T-helper 2 cell (primary cell): ENCODE results near the gene RETREG3.

Experiments
- DNase-seq, 5 experiments: peaks; one replicate each; pipeline versions ENCODE4 v3.0.0 to v3.0.0-alpha.2; 2012 to 2022

Gene RETREG3

DNA sequence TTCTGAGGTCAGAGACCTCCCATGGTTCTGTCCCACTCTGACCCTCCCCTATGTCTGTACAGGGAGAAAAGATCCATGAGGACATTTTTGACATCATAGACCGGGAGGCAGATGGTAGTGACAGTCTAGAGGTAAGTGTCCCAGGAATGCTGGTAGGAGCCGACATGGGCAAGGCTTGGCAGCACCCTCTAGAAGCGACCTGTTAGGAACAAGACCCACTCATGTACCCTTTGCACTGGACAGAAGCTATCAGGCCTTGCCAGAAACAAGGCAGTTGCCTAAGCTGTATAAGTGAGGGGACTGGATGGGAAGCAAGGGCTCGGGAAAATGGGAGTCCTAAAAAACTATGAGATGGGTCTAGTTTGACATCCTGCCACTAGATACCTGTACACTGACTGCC, 2.8 kb upstream of the RETREG3 start:
- no peak for DNase-seq

DNA sequence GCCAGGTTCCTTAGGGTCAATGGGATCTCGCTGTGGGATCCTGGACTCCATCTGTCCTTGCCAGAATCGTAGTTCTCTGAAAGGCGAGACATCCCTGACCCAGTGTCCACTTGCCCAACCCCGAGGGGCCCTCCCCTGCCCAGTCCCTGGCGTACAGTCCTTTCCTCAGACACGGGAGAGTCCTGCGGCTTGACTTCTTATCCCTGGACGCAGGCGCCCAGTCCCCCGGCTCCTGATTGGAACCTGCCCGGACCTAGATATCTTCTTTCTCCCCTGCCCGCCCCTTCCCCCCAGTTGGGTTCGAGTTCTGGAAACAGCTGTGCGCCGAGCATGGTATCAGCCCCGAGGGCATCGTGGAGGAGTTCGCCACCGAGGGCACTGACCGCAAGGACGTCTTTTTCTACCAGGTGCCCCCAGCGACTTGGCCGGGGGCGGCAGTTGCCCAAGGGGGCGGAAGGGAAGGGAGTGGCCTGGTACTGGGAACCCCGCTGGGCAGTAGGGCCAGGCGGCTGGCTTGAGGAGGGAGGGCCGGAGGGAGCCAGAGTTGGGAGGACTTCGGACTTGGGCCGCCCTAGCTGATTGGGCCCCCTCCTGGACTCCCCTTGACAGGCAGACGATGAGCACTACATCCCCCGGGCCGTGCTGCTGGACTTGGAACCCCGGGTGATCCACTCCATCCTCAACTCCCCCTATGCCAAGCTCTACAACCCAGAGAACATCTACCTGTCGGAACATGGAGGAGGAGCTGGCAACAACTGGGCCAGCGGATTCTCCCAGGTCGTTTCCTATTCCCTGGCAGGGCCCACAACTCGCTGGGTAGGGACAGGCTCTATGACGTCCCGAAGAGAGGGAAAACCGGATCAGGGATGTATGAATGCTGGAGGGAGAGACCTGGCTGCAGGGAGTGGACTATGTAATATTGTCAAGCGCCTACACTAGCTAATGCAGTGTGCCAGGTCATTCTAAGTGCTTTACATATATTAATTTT, 934 bp upstream of the RETREG3 start:
- DNase-seq, result peak in 1 of 5 experiments; percentile 21

DNA sequence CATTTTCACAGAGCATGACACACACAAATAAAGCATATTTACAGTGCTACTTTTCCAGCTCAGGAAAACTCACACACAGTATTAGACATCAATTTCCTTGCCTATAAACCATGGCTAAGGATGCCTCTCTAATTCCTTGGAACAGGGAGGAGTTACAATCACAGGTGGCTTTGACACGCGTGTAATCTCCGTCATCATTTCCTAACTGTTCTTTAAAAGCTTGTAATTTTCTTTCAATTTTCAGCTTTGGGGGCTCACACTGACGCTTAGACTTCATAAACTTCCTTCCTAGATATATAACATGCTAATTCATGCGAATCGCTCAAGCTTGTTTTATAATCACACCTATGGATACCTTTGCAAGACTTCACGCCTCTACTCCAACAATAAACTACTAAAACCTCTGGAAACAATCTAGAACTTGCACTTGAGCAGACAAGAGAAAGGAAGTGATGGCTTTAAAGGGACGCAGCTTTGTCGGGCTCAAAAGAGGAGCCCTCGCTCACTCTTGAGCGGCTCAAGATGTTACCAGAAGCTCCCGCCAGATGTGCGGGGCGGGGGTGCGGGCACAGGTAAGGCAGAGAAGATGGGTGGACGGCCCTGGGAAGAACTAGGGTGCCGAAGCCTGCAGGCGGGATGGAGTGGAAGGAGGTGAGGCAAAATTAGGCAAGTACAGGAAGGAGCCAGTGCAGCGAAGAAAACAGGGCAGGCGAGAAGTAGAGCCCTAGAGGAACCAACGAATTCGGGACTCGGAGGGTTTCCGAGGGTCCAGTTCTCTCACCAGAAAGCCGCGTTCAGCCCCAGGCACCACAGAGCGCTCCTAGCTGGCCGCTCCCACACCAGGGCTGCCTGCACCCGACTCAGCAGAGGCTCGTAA, 631 bp downstream of the RETREG3 start:
- DNase-seq, result peak in 2 of 5 experiments; percentile 9 to 42

DNA sequence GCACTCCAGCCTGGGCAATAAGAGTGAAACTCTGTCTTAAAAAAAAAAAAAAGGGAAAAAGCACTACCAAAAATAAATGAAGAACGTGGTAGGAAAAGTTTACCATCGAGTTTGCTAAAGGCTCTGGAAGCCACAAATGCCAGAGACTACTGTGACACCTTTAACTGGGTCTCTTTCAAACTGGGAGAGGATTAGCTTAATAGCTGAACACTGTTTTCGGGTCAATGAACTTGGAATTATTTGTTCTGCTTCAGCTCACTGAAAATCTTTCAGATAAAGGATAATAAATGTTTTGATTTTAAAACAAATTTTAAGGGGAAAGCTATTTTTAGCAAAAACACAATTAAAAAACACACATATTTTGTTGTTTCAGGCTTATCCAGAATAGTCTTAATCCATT, 1.4 kb downstream of the RETREG3 start:
- no peak for DNase-seq

DNA sequence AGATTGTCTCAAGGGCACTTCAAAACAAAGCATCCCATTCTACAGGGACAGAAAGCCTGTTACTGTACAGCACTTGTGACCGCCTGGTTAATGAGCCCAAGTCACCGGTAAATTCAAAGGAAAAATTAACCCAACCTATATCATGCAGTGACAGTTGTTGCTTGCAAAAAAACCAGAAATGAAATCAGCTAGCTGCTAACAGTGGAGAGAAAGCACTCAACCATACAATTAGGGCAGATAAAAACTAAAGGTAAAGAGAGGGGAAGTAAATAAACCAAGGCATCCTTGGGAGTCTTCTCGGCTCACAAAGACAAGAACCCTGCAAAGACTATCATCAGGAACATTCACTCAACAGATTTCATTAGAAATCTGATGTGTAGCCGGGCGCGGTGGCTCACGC, 5.9 kb downstream of the RETREG3 start:
- no peak for DNase-seq

DNA sequence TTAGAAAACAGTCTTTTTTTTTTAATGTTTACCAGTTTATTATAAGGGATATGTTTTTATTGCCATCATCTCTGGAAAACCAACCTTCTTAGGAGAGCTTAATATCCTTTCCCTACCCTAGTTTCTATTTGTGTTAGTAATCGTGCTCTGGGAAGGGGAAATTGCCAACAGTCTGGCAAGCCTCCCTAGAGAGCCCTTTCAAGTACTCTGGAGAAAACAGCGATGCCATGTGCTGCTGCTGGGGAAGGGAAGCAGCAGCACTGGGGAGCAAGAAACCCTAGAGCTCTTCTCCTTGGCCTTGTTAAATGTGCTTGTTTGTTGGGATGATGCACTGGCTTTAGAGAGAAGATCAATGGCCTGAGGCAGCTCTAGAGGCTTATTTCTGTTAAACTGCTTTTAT, 10.3 kb downstream of the RETREG3 start:
- DNase-seq, result no peak

DNA sequence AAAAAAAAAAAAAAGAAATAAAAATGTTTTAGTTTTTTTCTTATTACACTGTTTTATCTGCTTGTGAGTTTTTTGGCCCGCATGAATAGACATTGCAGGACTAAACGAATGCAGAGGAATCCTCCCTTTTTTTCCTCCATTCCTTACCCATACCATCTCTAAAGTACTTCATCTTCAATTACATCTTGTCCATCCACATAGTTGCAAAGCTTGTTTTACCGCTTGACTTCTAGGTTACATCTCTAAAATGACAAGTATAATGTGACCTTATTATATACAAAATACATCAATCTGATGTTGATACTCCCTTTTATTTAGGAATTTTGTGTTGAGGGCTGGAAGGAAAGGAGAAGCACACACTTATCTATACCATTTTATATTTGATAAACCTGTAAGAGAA, 12.8 kb downstream of the RETREG3 start:
- DNase-seq, result no peak

DNA sequence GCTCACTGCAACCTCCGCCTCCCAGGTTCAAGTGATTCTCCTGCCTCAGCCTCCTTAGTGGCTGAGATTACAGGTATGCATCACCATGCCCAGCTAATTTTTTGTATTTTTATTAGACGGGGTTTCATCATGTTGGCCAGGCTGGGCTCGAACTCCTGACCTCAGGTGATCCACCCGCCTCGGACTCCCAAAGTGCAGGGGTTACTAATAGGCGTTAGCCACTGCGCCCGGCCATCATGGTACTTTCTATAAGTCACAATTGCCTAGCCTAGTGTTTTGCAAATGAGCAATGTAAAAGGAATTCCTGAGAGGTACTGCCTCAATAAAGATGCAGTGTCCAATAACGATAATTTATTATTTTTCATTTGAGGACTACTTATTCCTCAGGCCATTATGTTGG, 17.8 kb downstream of the RETREG3 start:
- no peak for DNase-seq

DNA sequence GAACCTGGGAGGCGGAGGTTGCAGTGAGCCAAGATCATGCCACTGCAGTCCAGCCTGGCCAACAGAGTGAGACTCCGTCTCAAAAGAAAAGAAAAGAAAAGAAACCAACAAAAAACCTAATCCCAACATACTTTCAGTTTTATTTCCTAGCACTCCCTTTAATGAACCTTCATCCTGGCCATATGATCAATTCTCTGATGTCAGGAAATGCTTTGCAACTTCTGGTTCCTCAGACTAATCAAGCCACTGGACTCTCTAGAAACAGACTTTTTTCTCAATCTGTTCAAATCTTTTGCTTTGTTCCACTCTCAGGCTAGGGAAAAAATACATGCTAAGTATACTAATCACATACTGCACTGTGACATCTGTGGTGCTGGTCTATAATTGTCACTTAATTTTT, 18.3 kb downstream of the RETREG3 start:
- DNase-seq, result no peak

DNA sequence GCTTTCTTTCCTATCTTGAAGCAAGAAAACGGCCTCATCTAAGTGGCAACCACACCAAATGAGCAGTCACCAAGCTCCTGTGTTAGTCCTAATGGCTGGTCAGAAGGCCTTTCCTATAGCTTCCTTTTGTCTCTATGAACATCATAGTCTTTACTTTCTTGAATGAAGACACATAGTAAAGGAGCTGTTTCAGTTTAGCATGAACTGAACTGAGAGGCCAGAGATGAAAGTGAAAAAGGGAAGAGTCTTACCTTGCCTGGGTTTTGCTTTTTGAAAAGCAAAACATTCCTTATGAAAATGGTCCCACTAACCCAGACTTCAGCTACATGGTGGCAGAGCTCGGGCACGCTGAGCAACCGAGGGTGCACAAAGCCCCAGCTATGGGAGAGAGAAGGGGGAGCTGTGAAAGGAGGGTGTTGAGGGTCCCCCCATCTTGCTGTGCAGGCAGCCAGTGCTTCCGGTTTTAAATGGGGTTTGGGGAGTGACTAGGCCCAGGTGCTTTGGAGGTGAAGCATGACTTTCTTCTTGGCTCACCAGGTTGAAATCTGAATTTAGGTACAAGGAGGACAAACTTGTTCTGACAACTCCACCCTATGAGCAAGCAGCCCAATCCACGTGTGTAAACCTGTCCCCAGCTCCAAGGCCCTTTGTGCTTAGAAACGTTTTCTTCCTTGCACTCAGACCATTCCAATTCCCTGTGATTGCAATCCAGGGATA, 22.5 kb downstream of the RETREG3 start:
- no peak for DNase-seq

DNA sequence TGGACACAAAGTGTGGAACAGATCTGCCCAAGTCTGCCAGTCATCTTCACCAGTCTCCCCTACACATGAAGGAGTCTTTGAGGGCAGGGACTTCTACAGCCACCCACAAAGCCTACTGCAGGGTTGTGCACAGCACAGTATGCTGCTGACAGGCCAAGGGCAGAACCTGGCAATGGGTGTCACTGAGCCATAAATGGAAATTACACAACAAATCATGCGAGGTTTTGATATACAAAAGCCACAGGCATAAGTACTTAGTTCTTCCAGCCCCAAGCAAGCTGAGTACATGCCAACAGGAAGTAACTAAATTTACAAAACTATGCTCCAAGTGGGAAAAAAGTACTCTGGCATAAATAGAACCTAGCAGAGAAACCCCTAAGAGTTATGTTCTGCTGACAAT, 23.8 kb downstream of the RETREG3 start:
- no peak for DNase-seq

DNA sequence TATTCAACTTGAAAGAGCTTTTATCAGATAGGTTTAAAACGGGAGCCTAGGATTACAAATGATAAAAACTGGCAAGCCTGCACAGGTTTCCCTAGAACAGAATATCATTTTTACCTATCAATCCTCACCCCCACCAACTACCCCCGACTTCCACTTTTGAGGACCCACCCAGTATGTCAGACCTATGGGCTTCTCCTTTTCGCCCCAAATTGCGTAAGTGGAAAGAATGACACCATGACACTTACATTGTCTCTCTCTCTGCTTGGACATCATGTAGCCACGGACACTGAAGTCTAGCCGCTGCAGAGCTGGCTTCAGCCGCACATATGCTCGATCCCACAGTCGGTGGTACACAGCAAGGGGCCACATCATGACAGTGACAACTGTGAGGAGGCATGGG, 24.3 kb downstream of the RETREG3 start:
- DNase-seq, result no peak

DNA sequence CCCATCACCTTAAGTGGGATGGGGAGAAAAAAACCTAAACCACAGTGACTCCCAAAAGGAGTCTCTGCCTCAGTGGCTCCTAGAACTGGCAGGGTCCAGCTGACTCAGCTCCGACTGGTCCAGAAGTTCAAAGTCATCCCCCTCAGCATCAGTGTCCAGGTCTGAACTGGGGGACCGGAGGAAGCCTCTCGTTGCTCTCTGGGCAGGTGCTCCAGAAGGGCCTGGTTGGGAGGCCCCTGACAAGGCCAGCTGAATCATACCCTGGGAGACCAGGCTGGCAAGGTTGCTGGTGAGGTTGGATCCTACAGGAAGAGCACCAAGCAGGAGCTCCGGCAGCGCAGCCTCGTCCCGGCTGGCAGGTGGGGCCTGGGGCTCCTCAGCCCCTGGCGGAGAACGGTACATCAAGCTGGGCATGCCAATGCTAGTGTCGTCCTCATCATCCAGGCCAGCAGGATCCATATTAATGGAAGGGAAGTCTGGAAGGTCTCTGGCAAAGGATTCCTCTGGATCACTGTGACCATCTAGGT, 27.4 kb downstream of the RETREG3 start:
- DNase-seq, result no peak

DNA sequence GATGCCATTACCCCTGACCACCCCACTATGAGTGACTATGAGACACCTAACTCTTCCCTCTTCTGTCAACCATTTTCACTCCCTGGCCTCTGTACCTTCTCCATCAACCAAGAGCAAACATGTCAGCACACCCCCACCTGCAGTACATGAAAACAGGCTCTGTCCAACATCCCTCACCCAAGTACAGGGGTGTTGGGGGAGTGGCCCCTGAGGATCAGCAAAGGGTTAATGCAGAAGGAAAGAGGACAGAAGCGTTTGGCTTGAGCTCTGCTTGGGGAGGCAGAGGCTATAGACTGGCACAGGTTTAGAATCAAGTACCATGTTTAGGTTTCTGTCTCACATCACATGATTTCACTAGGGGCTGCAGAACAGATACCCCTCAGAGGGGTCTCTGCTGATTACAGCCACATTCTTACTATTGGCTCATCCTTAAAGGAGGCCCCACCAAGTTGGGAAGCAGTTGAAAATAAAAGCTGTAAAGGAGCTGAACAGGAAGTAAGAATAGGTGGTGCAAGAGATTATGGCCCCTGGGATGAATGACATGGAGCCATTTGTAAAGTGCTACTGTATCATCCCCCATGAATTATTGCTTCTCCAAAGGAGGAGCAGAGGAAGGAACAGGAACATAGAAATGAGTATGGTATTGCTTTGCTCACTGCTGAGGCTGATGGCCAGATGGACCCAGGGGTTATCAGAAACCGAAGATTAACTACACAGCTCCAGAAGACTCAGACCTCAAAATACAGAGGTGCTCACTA, 29.2 kb downstream of the RETREG3 start:
- DNase-seq, result no peak

DNA sequence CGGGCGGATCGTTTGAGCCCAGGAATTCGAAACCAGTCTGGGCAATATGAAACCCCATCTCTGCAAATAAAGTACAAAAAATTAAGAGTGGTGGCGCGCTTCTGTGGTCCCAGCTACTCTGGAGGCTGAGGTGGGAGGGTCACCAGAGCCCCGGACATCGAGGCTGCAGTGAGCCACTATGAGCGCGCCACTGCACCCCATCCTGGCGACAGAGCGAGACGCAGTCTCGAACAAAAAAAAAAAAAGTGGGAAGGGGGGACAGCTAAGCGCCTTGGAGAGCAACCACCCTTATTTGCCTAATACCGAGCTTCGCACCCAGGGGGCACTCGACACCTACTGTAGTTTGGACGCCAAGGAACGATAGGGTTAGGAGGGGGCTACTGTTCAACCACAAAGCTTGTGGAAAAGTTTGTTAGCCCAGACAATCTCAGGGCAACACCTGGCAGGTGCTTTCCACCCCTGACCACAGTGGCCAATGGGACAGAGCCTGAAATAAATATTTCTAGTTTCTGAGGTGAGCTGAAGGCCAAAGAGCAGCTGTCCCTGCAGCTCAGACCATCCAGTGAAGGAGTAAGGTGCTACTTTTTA, 30.8 kb downstream of the RETREG3 start:
- peak in 4 of 5 experiments; percentile 43 to 74 (median 60) for DNase-seq

DNA sequence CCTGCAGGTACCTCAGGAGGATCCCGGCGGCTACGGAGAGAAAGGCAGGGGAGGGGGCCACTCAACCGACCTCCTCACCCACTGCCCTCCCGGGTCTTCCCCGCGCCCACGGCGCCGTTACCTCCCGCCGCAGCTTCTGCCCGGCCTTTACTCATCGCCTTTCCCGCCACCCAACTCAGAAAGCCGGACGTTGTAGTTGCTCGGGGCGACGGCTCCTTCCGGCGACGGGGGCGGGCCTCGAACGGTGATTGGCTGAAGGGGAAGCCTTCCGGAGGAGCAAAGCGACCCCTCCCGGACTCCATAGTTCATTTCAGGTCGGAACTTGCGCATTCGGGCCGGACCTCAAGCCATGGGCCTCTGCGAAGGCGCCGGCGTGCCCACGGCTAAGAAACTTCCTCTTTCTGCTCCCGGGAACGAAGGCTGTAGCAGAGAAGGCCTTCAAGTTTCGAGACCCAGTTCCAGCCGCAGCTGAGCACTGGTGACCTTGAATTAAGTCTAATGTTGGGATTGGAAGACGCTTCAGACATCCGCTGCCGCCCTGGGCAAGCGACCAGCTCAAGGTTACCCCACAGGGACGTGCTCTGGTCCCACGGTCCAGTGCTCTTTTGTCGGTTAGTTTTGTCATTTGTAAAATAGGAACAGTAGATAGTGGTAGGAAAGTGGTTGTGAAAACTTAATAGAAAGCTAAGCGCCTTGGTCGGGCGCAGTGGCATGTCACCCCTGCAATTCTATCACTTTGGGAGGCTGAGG, 31.5 kb downstream of the RETREG3 start, which contains the start of gene PSMC3IP:
Gene PSMC3IP (minus strand): TSS at position 198 of the 750 bp plus-strand sequence. CDS start 43 bp downstream, at position 155.
- peak; percentile 78 to 93 (median 88) for DNase-seq

DNA sequence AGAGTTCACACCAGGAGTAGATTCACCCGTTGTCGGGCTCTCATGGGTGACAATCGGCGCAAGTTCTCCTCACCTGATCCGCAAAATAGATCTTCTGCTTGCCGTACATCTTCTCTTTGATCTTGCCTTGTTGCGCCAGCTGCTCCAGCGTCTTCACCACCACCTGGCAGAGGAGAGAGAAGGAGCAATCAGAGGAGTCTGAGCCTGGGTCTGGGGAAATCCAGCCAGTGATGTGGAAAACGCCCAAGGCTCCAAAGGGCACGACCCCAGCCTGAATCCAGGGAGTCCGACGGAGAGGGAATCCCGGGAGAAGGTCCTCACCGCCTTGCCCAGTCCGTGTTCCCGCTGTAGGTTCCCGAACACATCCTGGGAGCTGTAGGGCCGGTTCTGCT, 32.0 kb downstream of the RETREG3 start:
- DNase-seq, result no peak

DNA sequence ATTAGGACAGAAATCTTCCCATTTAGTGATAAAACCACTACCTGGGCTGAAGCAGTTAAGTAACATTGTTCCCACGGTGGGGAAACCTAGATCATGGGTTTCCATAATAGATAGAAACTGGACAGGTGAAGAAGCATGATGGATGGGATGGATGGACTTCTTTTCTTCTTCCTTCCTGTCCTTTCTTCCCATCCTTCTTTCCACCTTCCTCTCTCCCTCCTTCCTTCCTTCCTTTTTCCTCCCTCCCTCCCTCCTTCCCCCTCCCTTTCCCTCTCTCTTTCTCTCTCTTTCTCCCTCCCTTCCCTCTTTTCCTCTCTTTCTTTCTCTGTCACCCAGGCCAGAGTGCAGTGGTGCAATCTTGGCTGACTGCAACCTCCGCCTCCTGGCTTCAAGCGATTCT, 34.7 kb downstream of the RETREG3 start:
- DNase-seq, result no peak

DNA sequence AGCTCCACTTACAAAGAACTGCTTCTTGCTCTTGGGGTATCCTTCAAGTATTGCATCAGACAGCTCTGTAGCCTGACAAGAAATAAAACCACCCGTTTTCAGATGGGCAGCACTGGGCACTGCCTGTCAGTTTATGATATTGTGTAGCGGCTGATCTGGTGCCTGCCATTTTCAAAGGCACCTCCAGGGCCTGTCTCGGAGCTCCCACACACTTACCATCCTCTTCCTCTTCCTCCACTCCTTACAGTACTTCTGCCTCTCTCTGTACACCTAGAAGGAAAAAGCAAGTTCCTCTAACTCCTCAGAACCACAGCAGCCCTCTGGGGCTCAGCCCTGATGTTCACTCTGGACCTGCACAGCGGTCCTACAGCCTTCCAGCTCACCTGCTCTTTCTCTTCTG, 36.1 kb downstream of the RETREG3 start:
- DNase-seq, result no peak

DNA sequence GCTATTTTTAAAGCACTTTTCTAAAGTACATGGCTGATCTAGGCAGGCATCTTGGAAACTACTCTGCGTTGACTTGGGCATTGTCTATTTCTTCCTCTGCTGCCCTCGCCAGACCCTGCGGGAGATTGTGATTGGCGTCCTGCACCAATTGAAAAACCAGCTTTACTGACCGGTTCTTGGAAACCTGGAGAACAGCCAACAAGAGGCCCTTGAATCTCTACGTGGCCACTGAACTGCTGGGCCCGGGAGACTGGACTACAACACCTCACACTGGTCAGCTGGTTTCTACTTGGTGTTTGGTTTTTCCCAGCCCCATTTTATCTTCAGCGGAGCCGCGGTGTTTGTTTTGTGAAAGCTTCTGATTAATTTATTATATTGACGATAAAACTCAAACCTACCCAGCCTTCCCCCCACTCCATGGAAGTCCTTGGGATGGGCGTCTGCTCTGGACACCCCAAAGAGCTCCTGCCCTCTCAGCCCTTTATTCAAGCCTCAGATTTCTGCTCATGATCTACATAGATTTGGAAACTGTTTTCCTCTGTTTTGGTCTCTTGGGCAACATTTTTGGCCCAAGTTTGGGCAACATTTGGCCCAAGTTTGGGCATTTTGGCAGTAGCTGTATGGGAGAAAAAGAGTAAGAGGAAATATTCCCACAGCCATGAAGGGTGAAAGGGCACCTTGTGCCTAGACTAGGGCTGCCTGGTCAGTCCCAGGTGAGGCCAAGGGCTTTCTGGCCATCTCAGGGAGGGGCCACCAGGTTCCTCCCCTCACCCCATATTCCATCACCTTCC, 37.5 kb downstream of the RETREG3 start:
- DNase-seq, result no peak
